GDM1 (cell line): Measurements from ENCODE around the gene FAM240A.

Source experiments
- DNase-seq: peaks from one replicate; lab custom pipeline; 2025; lab: John Stamatoyannopoulos, UW

The FAM240A gene

DNA sequence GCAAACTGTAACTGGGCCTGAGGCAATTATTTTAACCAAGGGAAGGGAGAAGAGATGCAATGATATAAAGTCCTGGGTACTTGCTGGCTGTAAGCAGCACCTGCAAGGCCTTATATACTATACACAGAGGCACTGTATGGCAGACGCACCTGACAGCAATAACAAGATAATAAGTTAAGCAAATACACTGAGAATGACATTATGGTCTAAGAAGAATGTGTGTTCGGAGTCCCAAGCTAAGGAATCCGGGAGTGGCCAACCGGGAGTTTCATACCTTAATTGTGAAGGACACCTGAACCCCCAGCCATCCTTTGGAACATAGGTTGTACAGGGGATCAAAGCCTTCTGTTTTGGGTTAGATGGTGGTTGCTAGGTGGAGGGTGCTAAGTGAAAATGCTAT, 13.7 kb downstream of the FAM240A start:
- no peak for DNase-seq

DNA sequence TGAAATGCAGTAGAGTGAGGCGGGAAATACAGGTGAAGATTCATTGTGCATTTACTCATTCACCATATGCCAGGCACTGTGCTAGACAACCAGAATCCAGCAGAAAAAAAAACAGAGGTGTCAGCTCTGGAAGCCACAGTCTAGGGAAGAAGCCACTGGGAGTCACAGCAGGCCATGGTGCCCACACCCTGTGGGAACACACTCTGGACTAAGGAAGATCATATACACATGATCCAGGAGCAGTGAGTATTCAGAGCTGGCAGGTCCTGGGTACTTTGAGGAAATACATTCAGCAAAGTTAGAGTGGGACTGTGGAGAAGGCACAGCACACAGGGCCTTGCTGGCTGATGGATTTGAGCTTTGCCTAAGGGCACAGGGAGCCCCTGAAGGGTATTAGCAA, 14.8 kb downstream of the FAM240A start:
- no peak for DNase-seq

DNA sequence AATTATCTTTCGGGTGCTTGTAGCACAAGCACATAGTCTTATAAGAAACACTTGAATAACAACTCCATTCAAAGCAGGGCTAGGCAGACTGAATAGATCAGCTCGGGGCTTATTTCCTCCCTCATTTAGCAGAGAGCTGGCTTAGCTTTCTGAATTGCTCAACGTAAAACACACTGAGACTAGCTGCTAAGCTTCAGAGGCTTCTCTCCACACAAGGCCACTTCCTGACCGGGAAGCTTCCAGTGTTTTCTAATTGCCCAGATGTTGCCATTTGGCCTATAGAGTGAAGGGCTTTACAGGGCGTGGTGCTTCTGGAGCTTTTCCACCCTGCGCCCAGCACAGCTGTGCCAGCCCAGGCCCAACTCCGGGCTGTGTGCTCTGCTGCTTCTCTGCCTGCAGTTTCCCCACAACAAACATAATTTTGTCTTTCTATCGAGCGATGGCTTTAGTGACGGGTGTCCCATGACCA, 16.6 kb downstream of the FAM240A start:
- no peak for DNase-seq

DNA sequence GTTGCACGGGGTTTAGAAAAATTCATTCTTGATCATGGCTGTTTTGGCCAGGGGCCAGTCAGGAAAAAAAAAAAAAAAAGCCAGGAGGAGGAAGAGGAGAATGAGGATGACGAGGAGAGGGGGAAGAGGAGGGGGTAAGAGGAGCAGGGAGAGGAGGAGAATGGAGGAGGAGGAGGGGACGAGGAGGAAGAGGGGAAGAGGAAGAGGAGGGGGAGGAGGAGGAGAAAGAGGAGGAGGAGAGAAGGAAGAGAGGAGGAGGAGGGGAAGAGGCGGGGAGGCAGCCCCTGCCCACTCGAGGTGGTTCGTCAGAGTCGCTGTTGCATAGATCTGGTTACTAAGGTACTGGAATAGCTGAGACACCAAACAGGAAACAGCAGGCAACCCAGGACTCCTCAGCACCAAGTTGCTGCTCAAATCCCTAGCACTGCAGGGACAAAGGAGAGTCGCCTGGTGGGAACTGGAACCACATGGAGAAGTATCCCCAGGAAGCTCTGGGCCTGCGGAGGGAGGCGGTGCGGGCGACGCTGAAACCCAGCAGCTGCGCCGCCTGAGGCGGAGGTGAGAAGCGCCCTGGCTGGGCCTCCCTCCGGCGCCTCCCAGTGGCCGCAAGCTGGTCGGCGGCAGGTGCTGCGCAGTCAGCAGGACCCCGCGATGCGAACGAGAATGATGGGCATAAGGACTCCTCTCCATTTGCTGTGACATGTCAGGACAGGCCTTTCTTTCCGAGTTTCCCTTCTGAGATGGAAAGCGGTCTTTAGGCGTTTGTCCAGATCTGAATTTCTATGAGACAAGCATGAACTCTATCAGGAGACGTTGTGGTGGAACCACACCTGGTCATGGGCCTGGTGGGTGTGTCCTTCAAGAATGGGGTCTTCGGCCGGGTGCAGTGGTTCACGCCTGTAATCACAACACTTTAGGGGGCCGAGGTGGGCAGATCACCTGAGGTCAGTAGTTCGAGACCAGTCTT, 17.5 kb downstream of the FAM240A start:
- DNase-seq = peak; percentile 75

DNA sequence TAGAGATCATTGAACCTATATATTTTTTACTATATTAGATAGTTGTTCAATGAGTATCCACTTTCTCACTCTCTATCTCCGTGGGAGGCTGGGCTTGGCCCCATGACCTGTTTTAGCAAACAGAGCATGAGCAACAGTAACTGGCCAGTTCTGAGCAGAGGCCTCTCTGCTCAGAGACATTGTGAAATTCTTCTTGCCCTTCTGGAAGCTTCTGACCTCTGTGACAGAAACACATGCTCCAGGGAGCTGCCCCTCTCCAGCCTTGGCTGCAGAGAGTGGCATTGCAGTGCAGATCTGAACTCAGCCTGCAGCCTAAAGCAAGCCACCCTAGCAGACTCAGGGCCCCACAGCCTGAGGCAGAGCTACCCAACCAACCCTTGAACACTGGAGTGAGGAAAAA, 20.5 kb downstream of the FAM240A start:
- no peak for DNase-seq

DNA sequence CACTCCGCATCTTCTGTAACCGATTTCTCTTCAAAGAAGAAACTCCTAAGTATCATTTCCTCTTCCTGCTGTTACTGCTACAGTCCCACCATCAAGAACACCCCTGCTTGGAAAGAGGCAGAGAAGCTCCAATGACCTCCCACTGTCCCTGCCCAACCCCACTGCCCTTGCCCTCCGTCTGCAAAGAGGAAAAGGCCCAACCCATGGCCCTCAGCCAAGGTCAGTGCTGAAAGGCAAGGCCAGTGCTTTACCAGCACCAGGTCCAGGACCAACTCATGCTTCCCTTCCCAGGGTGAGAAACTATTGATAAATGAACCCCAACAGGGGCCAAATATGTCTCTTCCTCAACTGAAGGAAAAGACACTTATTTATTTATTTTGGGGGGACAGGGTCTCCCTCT, 22.5 kb downstream of the FAM240A start:
- DNase-seq = no peak

DNA sequence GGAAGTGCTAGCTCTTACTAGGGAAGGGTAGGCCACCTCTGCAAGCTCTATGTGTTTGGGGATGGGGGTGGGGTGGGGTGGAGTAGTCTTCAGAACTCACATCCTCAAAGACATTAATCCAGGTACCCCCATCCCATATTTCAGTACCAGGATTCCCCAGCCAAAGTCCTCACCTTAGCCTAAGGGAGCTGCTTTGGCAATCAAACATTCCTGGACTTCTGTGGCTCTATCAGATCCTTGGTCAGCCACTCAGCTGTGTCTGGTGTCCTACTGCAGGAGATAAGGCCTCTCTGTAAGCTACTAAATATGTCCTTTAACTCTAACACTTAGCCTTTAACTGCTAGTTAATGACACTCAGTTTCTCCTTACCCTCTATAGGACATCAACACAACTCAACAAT, 26.9 kb downstream of the FAM240A start:
- no peak for DNase-seq

DNA sequence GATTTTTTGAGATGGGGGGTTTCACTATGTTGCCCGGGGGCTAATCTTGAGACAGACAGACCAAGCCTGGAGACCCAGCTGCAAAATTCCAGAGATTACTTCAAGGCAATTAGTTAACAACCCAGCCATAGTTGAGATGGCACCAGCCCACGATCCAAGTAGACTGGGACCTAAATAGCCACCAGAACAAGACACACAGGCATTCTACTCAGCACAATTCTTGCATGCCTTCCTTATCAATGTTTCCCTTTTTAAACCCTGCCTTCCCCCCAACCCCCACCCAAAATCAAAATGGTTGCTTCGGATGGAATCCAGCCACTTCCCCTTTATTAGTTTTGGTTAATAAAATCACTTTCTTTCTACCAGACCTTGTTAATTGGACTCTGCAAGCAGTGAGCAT, 28.6 kb downstream of the FAM240A start:
- DNase-seq = no peak

DNA sequence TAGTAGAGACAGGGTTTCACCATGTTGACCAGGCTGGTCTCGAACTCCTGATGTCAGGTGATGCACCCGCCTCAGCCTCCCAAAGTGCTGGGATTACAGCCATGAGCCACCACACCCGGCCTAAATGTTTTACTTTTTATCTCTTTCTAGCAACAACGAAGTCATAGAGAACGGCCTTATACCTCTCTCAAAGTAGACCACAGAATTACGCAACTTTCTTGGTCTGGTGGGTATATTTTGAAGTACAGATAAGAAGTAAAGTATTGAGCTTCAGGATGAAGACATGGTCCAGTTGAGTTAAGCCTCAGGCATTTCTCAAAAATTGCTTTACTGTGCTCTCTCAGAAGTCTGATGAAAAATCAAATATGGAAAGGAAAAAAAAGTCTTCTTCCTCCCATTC, 30.6 kb downstream of the FAM240A start:
- DNase-seq = no peak

DNA sequence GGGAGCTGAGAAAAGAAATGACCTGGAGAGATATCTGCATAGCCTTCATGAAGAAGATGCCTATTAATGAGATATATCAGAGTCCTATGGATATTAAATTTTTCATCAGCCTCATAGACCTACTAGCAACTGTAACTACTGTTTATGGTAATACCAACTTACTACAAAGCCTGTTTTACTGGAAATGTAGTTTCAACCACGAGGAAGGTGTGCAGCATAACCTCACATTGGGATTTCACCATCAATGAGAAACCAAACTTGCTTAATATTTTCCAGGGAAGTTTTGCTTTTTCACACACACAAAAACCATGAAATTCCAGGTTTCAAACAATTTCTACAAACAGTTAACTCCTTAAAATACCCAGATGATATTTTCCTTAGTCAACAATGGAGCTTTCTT, 31.4 kb downstream of the FAM240A start:
- no peak for DNase-seq

DNA sequence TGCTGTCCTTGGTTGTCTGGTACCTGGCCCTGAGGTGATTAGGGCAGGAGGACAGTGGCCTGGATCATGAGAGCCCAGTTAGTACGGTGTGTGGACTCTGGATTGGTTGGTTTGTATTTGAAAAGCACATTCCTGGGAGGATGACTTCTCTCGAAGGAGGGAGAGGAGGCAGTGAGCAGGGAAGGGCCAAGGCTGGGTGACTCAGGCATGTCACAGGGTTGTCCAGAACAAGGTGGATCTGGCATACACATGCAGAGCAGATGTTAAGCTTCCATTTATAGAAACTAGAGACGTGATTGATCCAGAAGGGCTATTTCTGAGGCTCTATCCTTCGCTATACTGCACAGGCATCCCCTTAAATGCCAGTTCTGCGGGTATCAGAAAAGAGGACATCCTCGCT, 34.4 kb downstream of the FAM240A start:
- no peak for DNase-seq

DNA sequence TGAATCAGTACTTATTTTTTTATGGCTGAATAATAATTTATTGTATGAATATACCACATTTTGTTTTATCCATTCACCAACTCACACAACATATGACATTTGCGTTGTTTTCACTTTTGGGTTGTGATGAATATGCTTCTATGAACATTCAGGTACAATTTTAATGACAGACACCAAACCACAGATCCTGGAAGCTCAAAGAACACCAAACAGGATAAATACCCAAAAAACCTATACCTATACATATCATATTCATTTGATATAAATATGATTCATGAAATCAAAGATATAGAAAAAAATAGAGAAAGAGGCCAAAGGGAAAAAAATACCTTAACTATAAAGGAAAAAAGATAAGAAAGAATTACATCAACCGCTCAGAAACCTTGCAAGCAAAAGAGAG, 35.8 kb downstream of the FAM240A start:
- DNase-seq = no peak

DNA sequence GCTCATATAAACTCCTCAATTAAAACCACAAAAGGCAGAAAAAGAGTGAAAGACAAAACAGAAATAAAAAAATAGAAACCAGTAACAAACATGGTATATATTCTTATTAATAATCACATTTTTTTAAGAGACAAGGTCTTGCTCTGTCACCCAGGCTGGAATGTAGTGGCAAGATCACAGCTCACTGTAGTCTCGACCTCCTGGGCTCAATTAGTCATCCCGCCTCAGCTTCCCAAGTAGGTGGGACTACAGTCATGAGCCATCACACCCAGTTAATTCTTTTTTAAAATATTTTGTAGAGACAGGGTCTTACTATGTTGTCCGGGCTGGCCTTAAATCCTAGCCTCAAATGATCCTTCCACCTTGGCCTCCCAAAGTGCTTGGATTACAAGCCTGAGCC, 37.1 kb downstream of the FAM240A start:
- DNase-seq = no peak

DNA sequence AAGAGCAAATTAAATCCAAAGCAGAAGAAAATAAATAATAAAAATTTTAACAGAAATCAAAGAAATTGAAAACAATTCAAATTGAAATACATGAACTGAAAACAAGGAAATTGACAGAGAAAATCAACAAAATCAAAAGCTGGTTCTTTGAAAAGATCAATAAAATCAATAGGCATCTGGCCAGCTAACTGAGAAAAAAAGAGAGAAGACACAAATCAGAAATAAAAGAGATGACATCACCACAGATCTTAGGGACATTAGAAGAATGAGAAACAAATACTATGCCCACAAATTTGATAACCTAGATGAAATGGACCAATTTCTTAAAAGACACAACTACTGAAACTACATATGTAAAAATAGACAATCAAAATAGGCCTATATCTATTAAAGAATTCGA, 38.8 kb downstream of the FAM240A start:
- DNase-seq = no peak

DNA sequence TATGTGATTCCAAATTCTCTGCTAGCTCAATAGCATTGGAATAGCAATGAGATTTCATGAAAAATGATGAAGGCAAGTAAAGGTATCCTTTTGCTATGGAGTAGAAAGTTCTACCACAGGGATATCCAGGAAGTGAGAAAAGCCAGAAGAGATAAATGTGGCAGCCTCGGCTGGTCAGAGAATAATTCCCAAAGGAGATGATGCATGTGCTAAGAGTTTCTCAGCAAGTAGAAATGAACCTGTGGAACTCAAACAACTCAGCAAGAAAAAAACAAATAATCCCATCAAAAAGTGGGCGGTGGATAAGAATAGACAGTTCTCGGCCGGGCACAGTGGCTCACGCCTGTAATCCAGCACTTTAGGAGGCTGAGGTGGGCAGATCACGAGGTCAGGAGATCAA, 42.9 kb downstream of the FAM240A start:
- DNase-seq = no peak

DNA sequence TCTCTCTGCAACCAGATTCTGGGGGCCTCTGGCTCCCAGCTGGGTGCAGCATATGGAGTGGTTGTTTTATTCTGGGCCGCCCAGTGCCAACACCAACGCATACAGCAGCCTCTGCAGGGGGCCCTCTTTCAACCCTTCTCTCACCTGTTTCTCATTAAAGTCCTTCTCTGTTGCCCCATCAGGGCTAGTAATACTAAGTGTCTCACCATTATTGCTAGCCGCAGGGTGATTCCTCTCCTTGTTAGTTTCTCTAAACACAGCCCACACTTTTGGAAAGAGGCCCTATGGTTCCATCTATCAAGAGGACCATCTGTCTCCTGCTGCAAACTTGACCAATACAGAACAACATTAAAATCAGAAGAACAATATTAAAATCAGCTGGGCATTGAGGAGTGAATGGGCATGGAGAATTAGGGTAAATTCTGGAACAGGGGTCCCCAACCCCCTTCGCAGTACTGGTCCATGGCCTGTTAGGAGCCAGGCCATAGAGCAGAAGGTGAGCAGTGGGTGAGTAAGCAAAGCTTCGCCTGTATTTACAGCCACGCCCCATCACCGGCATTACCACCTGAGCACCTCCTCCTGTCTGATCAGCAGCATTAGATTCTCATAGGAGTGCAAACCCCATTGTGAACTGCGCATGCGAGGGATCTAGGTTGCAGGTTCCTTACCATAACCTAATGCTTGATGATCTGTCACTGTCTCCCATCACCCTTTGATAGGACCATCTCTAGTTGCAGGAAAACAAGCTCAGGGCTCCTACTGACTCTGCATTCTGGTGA, 44.6 kb downstream of the FAM240A start:
- no peak for DNase-seq

DNA sequence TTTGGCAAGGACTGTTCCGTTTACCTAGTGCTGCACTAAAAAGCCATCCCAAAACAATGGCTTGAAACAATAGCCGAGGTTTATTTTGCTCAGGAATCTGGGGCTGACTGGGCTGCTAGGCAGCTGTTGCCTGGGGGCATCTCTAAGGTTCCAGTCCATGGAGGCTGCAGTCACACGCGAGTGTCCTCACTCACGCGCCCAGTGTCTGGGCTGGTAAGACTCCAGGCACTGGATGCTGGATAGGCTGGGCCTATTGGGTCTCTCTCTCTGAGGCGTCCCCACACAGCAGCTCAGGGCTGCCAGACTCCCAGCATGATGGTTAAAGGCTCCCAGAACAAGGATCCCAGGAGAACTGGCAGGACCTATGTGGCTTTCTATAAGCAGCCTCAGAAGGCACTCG, 47.0 kb downstream of the FAM240A start:
- DNase-seq = no peak

DNA sequence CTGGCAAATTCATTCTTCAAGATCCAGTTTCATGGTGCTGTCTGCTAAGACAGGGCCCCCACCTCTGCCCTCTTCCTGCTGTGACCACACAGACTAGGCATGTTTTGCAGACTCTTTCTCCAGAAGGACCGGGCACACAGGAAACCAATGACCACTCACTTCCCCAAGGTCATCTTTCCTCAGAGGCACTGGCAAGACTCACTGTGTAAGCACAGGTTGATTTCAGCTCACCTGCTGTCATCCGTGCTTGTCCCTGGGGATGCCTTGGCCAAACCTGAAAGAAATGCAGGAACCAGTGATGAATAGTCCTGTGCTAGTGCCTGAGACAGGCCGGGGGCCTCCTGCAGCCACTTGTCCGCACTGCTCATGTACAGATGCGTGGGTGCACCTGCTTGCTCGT, 47.7 kb downstream of the FAM240A start:
- no peak for DNase-seq

DNA sequence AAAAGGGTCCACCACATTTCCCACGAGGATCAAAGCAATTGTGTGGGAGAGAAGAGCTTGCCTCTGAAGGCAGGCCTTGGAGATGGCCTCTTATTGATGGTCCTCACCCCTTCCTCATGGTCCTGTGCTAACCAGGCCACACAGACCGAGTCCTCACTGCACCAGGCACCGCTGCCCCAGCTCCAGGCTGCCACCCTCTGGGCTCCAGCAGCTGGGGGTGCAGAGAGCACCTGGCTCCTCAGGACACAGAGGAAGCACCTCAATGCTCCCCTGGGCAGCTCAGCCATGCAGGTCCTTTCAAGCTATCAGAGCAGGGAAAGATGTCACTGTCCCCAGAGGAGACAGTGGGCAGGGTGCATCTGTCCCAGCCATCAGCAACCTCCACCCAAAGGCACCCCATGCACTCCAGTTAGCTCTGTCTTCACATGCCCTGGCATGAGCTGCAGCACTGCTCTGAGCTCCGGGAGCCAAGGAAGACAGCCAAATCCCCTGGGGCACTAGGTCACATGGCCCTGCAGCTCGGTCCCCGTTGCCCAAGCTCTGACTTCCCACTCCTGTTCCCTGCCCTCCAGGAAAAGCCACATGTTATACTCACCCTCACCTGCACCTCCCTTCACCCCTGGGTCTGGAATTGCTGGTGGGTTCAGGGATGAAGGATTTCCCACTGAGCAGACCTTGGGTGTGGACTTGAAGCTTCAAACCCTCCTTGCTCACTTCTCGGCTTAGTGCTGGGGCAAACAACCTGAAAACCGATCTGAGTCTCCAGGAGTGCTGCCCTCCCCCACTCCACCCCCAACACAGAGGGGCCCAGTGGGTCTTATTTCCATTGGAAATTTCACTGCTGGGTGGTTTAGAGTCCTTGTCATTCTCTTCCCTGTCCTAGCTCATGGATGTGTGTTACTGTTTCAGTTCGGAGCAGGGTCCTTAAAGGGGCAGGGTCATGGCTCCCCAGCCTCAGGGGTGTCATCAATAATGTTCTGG, 48.5 kb downstream of the FAM240A start:
- no peak for DNase-seq

DNA sequence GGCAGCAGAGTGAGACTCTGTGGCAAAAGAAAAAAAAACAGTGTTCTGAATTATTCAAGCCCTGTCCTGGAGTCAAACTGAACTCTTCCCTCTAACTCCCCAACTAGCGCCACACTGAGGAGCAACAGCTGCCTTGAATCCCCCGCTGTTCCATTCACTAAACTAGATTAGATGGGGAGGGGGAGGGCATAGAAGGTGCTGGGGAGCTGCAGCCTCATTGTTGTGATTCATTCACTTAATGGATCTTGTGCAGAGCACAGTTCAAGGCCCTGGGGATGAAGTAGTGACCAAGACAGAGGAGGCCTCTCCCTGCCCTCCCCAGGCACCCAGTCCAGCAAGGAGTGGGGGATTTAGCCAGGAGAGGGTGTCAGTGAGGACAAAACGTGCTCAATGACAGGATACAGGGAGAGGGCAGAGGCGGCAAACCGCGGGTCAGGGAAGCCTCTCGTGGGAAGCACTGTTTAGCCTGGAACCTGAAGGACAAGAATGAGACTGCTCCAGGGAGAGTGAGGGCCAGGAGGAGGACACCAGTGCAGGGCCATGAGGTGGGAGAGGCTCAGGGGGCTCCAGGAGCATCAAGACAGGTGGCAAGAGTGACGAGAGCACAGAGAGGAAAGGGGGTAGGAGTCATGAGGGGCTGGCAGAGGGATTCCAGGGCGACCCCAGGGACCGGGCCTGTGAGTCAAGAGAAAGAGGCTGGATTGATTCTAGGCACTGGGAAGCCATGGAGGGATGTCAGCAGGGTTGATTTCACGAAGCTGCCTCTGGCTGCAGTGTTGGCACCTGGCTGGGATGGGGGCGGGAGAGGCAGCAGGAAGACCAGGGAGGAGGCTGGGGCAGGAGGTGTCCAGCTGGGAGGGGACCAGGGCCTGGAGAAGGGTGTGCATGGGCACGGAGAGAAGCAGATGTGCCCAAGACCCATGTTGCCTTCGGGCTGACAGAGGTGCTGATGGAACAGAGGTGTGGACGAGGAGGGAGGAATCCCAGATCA, 49.7 kb downstream of the FAM240A start:
- DNase-seq = no peak
